Neural cell (in vitro differentiated cells): ENCODE measurements around the gene WRAP73.

Experiments used
- CTCF ChIP-seq: fragments of 450-650 bp; IDR thresholded peaks from 2 replicates; pipeline ENCODE4 v1.5.1; 2014; ENCODE audit warnings: antibody characterized with exemption, mild to moderate bottlenecking, moderate library complexity; ENCODE audit not compliant: poor library complexity, severe bottlenecking
- EZH2 ChIP-seq: fragments of 200-600, 300-800 bp; shearing (Covaris generic), sonication (generic); IDR thresholded peaks from 2 replicates; pipeline ENCODE4 v1.6.1; 2014; ENCODE audit warnings: antibody characterized with exemption, low read length, borderline replicate concordance, mild to moderate bottlenecking; ENCODE audit not compliant: insufficient read depth, poor library complexity, severe bottlenecking
- TF ChIP-seq, protein P1 (sequence below): IDR thresholded peaks from 2 replicates; pipeline ENCODE4 v1.6.1; 2012; ENCODE audit warnings: borderline replicate concordance

DNA sequence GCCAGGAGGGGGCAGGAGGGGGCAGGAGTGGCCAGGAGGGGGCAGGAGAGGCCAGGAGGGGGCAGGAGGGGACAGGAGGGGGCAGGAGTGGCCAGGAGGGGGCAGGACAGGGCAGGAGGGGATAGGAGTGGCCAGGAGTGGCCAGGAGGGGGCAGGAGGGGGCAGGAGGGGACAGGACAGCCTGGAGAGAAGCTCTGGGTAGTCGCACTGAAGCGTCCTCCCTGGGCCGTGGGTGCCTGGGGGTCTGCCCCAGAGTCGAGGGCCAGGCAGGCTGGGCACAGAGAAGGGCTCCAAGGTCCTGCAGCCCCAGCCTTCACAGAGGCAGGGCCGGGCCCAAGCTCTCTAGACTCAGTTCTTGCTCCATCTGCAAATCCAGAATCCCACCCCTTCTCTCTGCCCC is 61.5 kb downstream of the WRAP73 start:
- no peak for TF ChIP-seq EZH2
- no peak for TF ChIP-seq CTCF
- TF ChIP-seq, protein P1, sequence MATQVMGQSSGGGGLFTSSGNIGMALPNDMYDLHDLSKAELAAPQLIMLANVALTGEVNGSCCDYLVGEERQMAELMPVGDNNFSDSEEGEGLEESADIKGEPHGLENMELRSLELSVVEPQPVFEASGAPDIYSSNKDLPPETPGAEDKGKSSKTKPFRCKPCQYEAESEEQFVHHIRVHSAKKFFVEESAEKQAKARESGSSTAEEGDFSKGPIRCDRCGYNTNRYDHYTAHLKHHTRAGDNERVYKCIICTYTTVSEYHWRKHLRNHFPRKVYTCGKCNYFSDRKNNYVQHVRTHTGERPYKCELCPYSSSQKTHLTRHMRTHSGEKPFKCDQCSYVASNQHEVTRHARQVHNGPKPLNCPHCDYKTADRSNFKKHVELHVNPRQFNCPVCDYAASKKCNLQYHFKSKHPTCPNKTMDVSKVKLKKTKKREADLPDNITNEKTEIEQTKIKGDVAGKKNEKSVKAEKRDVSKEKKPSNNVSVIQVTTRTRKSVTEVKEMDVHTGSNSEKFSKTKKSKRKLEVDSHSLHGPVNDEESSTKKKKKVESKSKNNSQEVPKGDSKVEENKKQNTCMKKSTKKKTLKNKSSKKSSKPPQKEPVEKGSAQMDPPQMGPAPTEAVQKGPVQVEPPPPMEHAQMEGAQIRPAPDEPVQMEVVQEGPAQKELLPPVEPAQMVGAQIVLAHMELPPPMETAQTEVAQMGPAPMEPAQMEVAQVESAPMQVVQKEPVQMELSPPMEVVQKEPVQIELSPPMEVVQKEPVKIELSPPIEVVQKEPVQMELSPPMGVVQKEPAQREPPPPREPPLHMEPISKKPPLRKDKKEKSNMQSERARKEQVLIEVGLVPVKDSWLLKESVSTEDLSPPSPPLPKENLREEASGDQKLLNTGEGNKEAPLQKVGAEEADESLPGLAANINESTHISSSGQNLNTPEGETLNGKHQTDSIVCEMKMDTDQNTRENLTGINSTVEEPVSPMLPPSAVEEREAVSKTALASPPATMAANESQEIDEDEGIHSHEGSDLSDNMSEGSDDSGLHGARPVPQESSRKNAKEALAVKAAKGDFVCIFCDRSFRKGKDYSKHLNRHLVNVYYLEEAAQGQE = no peak
